MCF 10A (cell line): ENCODE results near the gene IGSF6. TPM values are rescaled to one million over a fixed set of nuclear protein-coding genes. Genes with fewer than 3 reads are reported as not detected.

Source experiments
- BruUV-seq: library from RNA; stranded (reverse); fragments of 400-500 nt; replicated peaks from 2 replicates; lab custom pipeline; 2021; lab: Mats Ljungman, UMichigan
- CTCF ChIA-PET: fragments of 300-600 bp; sonication (Branson Sonifier 250); formaldehyde crosslinking; extraction: SDS; loops from one replicate; lab custom pipeline; 2021; ENCODE audit warnings: antibody characterized with exemption, inconsistent platforms; lab: Yijun Ruan, JAX
- POLR2A ChIA-PET: fragments of 300-600, 350-650 bp; sonication (Branson Sonifier 250); formaldehyde crosslinking; extraction: SDS; loops from one replicate; lab custom pipeline; 2020; ENCODE audit warnings: antibody characterized with exemption, inconsistent platforms; lab: Yijun Ruan, JAX
- DNase-seq: peaks from one replicate; pipeline ENCODE4 v3.0.0-alpha.2; 2018; ENCODE audit not compliant: unreplicated experiment
- H3K27ac Mint-ChIP-seq: one replicate; pipeline ENCODE4 v1.8.0; 2022; ENCODE audit warnings: mild to moderate bottlenecking, low read depth, mixed read lengths; ENCODE audit not compliant: unreplicated experiment
- H3K27me3 Mint-ChIP-seq: one replicate; pipeline ENCODE4 v1.8.0; 2022; ENCODE audit warnings: mixed read lengths; ENCODE audit not compliant: insufficient read depth, unreplicated experiment
- H3K36me3 Mint-ChIP-seq: one replicate; pipeline ENCODE4 v1.8.0; 2022; ENCODE audit warnings: mild to moderate bottlenecking, moderate library complexity, mixed read lengths; ENCODE audit not compliant: insufficient read depth, unreplicated experiment
- H3K4me1 Mint-ChIP-seq: one replicate; pipeline ENCODE4 v1.8.0; 2022; ENCODE audit warnings: mixed read lengths; ENCODE audit not compliant: insufficient read depth, unreplicated experiment
- H3K4me3 Mint-ChIP-seq: one replicate; pipeline ENCODE4 v1.8.0; 2022; ENCODE audit warnings: mild to moderate bottlenecking, moderate library complexity, mixed read lengths; ENCODE audit not compliant: unreplicated experiment
- H3K9me3 Mint-ChIP-seq: one replicate; pipeline ENCODE4 v1.8.0; 2022; ENCODE audit warnings: mixed read lengths; ENCODE audit not compliant: unreplicated experiment
- intact Hi-C: fragments of 100-400 bp; cut with micrococcal nuclease; formaldehyde crosslinking; loops from 2 replicates; pipeline ENCODE4 v1.14.1; 2022
- total RNA-seq: library from RNA; stranded (reverse); gene quantifications from 2 replicates; pipeline ENCODE4 v1.2.3, GENCODE V29; 2022
- TF ChIP-seq, protein P1 (sequence below): fragments of 200-600 bp; IDR thresholded peaks from one replicate; pipeline ENCODE4 v1.8.0; 2022; ENCODE audit warnings: antibody characterized with exemption, mild to moderate bottlenecking; ENCODE audit not compliant: unreplicated experiment

The IGSF6 gene
- total RNA-seq, 1 experiment from 2014 or later = not detected

DNA sequence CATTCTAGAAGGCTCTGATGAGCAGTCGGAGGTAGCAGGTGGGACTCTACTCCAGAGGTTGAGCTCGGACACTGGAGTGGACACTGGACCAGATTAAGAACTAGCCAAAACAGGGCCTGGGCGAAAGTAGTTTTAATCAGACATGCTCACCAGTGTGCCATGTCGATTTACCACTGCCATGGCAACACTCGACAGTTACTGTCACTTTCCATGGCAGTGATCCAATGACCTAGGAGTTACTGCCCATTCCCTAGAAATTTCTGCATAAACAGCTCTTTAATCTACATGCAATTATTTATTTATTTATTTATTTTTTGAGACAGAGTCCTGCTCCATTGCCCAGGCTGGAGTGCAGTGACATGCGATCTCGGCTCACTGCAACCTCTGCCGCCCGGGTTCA lies 60.2 kb downstream of the IGSF6 start:
- Mint-ChIP-seq H3K36me3 (no peaks in the 10 kb centered on the region), H3K27ac (no peak overlapping the region), H3K4me1 (no peaks in the 10 kb centered on the region), H3K9me3 (no peaks in the 10 kb centered on the region), H3K4me3 (no peak overlapping the region), H3K27me3 (no peaks in the 10 kb centered on the region)
- ChIA-PET CTCF (interaction anchor here (0.6 to 1.2 kb wide), 2 partner anchors 9 to 58 kb away, joined by 3 to 4 read pairs; no protein-coding TSS in a partner anchor), POLR2A (interaction anchor here (1.4 kb wide), 1 partner anchor 9 kb away, joined by 4 read pairs; no protein-coding TSS in a partner anchor)
- intact Hi-C loops = no loop called here
- TF ChIP-seq, protein P1, sequence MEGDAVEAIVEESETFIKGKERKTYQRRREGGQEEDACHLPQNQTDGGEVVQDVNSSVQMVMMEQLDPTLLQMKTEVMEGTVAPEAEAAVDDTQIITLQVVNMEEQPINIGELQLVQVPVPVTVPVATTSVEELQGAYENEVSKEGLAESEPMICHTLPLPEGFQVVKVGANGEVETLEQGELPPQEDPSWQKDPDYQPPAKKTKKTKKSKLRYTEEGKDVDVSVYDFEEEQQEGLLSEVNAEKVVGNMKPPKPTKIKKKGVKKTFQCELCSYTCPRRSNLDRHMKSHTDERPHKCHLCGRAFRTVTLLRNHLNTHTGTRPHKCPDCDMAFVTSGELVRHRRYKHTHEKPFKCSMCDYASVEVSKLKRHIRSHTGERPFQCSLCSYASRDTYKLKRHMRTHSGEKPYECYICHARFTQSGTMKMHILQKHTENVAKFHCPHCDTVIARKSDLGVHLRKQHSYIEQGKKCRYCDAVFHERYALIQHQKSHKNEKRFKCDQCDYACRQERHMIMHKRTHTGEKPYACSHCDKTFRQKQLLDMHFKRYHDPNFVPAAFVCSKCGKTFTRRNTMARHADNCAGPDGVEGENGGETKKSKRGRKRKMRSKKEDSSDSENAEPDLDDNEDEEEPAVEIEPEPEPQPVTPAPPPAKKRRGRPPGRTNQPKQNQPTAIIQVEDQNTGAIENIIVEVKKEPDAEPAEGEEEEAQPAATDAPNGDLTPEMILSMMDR = no peak
- BruUV-seq = no TSS peak
- no peak for DNase-seq

DNA sequence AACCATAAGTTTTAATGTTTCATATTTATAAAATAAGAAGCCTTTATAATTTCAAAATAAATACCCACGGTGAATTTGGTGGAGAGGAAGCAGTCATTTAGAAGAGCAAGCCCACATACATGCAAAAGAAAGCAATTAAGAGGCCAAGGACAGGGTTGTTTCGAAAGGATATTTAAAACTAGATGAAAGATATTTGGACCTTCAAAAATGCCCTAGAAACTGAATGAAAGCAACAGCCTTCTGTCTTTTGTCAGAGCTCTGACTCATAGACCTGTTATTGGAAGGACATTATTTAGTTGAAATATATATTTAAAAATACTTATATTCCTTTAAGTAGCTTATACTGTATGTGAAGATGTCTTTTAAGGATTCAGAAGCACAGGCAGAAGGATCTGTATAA lies 61.6 kb downstream of the IGSF6 start:
- CTCF ChIA-PET = interaction anchor here (0.8 to 1.9 kb wide), 3 partner anchors 12 to 118 kb away, joined by 4 to 8 read pairs (median 5); no protein-coding TSS in a partner anchor
- H3K9me3 Mint-ChIP-seq = no peaks in the 10 kb centered on the region
- POLR2A ChIA-PET = interaction anchor here (1.1 to 1.4 kb wide), 3 partner anchors 20 to 48 kb away, joined by 3 to 4 read pairs (median 3); no protein-coding TSS in a partner anchor
- no peak overlapping the region for H3K4me3 Mint-ChIP-seq
- H3K36me3 Mint-ChIP-seq = no peaks in the 10 kb centered on the region
- intact Hi-C loops = no loop called here
- H3K27ac Mint-ChIP-seq = no peak overlapping the region
- DNase-seq = no peak
- H3K27me3 Mint-ChIP-seq = no peaks in the 10 kb centered on the region
- no TSS peak for BruUV-seq
- H3K4me1 Mint-ChIP-seq = no peaks in the 10 kb centered on the region
- TF ChIP-seq, protein P1 = no peak

DNA sequence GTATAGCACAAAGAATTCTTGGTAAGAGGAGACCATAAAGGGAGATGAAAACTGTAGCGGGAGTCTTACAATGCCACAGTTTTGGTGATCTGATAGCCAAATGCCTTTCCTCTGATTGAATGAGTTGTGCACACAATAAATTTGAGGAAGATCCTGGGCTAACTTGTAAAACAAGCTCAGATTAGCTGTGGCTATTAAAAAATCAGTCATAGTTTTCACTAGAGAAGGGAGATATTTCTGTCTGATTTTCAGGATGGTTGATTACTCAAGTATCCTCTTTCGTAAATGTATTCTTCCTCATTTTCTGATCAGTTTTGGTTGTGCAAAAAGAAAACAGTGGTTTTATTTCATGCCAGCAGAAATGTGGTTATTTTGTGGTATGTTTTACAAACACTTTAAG lies 62.1 kb downstream of the IGSF6 start:
- DNase-seq = no peak
- H3K4me3 Mint-ChIP-seq = no peak overlapping the region
- CTCF ChIA-PET = interaction anchor here (0.9 to 1.9 kb wide), 5 partner anchors 11 to 118 kb away, joined by 3 to 8 read pairs (median 4); no protein-coding TSS in a partner anchor
- no peaks in the 10 kb centered on the region for H3K9me3 Mint-ChIP-seq
- no peaks in the 10 kb centered on the region for H3K4me1 Mint-ChIP-seq
- TF ChIP-seq, protein P1 = no peak
- BruUV-seq = no TSS peak
- no peaks in the 10 kb centered on the region for H3K27me3 Mint-ChIP-seq
- intact Hi-C loops = no loop called here
- POLR2A ChIA-PET = interaction anchor here (0.6 to 1.4 kb wide), 4 partner anchors 21 to 106 kb away, joined by 3 to 4 read pairs (median 4); no protein-coding TSS in a partner anchor
- H3K27ac Mint-ChIP-seq = no peak overlapping the region
- no peaks in the 10 kb centered on the region for H3K36me3 Mint-ChIP-seq

DNA sequence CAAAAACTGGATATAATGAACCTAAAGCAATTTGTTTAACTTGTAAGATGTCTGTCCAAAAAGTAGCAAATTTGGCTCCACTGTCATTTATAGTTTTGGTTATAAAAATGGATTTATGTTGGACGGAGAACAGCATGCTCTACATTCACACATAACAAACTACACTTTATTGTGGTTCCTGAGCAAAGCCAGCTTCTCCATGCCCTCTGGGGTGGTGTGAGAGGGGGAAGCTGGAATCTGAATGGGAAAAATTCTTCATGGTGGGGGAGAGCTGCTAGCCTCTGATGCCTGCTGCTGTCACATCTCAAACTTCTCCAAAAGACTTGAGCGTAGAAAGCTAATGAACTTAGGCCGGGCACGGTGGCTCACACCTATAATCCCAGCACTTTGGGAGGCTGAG lies 62.9 kb downstream of the IGSF6 start:
- Mint-ChIP-seq H3K4me3 (no peak overlapping the region), H3K4me1 (no peaks in the 10 kb centered on the region), H3K36me3 (no peaks in the 10 kb centered on the region), H3K9me3 (no peaks in the 10 kb centered on the region), H3K27ac (no peak overlapping the region), H3K27me3 (no peaks in the 10 kb centered on the region)
- no peak for DNase-seq
- CTCF ChIA-PET = interaction anchor here (0.9 to 1.9 kb wide), 4 partner anchors 50 to 119 kb away, joined by 3 to 4 read pairs (median 4); no protein-coding TSS in a partner anchor
- POLR2A ChIA-PET = interaction anchor here (0.6 to 1.4 kb wide), 3 partner anchors 28 to 107 kb away, joined by 3 to 4 read pairs (median 4); no protein-coding TSS in a partner anchor
- intact Hi-C loops = no loop called here
- TF ChIP-seq, protein P1 = no peak
- BruUV-seq = no TSS peak

Other genes with a start within 250 kb of the IGSF6 start
- gene METTL9, start 53.0 kb downstream of the IGSF6 start, total RNA-seq = 63.9 and 67.6 TPM in 2 replicates
- gene OTOA, start 11.4 kb upstream of the IGSF6 start, total RNA-seq = 0.12 and 0.17 TPM in 2 replicates
- 197 and 224 TPM in 2 replicates for gene NPIPB4, start 205.1 kb upstream of the IGSF6 start, total RNA-seq